Measurements from ENCODE around the gene ZNF385A. TPM values are rescaled to one million over a fixed set of nuclear protein-coding genes. Genes with fewer than 3 reads are reported as not detected.

The ZNF385A gene
- total RNA-seq, 1 experiment from 2014 or later: 0.24 TPM

- DNase-seq (ENCODE audit: low read depth): no peak
These were observed 9.2 kb upstream of the ZNF385A start for GRCh38 chr12:54393743-54394142.

DNA sequence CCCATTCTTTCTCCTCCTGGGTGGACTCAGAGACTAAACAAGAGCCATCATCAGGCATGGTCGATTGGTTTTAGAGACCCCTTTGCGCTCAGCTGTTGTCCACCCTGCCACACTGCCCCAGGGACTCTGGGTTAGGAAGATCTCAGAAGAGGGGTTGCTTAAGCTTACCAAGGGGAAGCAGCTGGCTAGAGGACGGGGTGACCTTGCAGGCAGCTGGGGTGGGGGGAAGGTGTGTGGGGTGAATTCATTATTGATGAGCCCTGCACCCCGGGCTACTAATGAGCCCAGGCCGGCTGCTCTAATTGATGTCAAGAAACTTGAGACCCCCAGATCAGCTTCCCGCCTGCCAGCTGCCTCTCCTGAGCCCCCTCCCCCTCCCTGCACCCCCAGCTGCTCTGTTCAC, 8.7 kb upstream of the ZNF385A start:
- DNase-seq (ENCODE audit: low read depth): no peak

DNA sequence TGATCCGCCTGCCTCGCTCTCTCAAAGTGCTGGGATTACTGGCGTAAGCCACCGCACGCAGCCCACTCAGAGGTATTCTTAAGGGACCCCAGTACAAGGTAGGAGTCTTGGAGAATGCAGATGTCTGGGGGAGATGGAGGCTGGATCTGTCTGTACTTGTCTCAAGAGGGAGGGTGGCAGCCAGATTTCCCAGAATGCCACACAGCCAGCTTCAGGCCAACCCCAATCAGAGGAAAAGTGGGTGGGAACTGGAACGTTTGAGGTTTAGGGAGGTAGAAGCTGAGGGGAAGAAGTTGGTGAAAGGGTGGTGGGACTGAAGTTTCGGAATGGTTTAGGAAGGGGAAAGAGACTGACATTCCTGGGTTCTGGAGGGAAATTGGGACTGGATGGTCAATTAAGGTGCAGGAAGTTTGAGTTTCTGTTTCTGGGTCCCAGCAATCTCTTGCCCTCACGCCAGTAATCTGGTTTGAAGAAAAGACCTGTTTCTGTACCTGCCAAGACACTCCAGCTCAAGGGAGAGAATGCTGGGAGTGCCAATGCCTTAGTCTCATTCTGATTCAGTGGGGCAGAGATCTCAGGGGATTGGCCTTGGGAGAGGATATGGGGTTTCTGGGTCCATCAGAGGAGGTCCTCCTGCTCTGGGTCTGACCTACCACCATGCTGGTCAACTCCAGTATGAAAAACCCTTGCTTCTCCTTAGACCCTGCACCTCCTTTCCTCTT, 8.1 kb upstream of the ZNF385A start:
- no peak for DNase-seq (ENCODE audit: low read depth)

GRCh38 chr12:54390668-54391551, 6.4 kb upstream of the ZNF385A start:
- DNase-seq (ENCODE audit: low read depth): no peak

DNA sequence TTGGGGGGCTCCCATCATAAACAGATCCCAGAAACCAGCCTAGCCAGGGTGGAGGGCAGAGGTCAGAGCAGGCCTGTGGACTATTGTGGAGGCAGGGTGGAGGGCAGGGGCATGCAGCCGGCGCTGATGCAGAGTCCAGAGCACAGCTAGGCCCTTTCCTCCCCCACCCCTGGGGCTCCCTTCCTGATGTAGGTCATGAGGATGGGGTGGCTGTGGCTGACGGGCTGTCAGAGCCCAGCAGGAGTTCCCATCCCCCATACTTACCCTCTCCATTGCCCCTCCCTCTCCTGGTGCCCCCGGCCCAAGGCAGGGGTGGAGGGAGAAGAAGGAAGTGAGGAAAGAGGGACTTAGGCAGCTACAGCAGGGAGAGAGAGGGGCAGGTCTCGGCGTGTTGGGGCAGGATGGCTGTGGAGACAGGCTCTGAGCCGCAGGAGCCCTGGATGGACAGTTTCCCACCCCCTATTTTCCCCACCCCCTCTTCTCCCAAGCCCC, 5.7 kb upstream of the ZNF385A start:
- DNase-seq (ENCODE audit: low read depth): no peak

DNA sequence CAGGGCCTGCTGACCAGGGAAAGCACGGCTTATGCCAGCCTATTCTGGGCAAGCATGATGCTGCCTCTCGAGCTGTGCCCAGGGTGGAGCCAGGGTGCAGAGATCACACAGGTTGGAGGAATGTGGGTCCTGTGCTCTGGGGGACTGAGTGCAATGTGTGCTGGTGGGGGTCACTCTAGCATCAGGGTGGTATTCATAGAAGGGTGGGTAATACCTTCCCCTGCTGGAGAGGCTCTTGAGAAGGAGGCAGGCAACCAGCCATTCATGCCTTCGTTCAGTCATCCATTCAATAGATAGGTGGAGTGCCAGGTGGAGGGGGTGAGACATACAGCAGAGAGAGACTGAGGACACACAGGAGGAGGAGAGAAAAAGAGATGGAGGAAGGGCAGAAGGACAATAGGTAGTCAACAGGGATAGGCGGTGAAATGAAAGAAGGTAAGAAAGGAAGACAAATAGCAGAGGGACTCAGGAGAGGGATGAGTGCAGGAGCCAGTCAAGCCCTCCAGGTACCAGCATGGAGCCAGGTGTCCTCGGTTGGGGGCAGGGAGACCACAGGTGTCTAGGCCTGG, 5.2 kb upstream of the ZNF385A start:
- no peak for DNase-seq (ENCODE audit: low read depth)

- no peak for DNase-seq (ENCODE audit: low read depth)
These were observed 4.6 kb upstream of the ZNF385A start for GRCh38 chr12:54389134-54389508.

DNA sequence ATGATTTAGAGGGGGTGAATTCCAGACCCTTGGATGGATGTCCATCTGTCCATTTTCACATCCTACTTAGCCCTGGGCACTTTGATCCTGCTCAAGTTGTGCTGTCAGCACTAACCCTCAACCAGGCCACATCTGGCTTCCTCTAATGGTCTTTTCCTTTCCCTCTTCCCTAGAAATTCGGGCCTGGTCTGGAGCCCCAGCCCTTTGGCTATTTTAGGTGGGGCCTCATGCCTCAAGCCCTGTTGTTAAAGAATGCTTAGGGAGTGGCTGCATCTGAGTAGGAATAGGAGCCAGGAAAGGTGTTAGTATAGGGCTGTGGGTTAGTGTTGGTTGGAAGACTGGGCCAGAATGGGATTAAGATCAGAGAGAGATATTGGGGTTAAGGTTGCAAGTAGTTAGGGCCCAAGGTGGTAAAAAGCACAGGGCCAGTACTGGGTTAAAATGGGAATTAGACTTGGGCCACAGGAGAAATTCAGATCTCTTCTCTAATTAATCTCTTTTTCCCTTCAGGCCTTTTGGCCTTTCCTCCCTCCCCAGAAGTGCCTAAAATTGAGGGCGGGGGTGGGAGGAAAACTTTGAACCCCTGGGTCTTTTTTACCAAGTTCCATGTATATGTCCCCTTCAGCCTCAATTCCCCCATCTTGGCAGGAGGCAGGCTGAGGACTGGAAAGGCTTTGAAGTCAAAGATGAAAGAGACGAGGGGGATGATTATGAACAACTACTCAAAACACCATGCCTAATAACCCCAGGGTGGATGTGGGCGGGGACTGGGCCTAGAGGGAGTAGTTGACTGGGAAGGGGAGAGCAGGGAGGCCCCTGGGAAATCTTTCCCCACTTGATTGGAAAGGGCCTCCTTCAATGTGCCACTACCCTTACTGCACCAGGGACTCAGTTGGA, 4.0 kb upstream of the ZNF385A start:
- DNase-seq (ENCODE audit: low read depth): no peak

- DNase-seq (ENCODE audit: low read depth): no peak
These were observed 2.6 kb upstream of the ZNF385A start for GRCh38 chr12:54387114-54387467.

DNA sequence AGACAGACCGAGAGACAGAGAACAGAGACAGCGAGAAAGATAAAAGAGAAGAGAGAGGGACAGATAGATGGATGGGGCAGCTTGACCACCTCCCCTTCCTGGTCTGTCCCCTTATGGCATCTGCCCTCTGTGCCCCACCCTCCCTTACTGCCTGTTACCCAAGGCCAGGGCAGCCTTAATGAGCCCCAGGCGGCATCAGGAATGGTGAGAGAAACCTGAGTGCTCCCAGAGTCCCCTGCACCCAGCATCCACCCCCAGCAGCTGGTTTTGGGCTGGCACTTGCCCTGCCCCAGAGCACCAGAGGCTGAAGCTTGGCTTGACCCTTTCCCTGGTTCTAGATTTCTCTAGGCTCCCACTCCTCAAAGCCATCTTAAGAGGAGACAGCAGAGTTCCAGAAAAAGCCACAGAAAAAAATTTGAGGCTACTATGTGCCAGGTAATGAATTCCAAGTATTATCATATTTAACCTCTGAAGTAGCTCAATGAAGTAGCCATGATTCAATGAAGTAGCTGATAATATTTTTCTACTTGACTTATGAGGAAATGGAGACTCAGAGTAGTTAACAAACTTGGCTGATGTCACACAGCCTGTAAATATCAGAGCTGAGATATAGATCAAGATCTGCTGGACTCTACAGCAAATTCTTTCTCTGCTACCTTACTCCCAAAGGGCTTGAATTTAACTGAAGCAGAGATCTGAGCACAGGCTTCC, 2.0 kb upstream of the ZNF385A start:
- DNase-seq (ENCODE audit: low read depth): no peak

- no peak for DNase-seq (ENCODE audit: low read depth)
These were observed 850 bp upstream of the ZNF385A start for GRCh38 chr12:54385251-54385914.

DNA sequence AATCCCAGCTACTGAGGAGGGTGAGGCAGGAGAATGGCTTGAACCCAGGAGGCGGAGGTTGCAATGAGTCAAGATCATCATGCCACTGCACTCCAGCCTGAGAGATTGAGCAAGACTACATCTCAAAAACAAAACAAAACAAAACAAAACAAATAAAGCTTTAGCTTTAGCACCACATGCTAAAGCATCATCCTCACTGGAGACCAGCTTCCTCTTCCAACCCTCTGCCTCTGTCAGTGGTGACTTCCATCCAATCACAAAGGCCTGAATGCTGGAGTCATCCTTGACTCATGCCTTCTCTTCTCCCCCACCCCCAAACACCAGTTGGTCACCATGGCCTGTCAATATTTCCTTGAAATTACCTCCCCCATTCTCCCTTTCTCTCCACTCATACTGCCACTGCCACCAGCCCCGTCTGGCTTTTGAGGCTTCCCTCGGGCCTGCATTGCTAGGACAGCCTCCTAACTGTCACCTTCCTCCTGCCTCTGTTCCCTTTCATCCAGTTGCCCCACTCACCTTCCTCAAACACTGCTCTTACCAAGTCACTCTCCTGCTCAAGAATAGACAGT, 1.4 kb downstream of the ZNF385A start:
- peak; percentile 88 for DNase-seq (ENCODE audit: low read depth)

GRCh38 chr12:54381136-54381535, 3.4 kb downstream of the ZNF385A start:
- DNase-seq (ENCODE audit: low read depth): no peak

DNA sequence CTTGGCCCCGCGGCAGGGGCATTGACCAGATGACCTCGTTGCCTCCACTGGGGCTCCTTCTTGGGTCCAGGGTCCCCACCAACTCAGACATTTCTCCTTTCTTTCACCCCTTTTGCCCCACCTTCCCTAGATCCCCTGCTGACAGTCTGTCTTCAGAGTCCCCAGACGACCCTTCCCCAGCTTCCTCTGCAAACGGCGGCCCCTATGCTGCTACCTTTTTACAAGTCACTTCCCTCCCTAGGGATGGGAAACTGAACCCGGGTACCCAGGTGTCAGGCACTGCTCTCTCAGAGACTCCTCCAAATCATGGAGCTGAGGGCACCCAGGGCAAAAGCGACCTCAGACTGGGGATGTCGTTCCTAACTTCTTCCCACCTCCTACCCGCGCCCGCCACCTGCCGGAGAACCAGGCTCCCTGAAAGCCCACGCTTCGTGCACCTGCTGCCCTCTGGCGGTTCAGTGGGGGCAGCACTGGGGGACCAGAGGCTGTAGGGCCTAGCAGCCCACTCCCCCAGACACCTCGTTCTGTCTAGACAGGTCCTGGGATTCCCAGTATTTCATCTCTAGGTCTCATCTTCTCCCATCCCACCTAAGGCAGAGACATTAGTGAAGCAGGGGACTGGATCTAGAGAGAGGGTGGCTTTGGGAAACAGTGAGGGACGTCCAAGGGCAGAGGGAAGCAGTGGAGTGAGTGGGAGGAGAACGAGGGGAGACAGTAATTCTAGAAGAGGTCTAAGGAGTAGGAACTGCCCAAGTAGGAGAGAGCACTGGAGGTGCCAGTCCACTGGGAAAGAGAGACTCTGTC, 4.9 kb downstream of the ZNF385A start:
- peak; percentile 80 for DNase-seq (ENCODE audit: low read depth)

DNA sequence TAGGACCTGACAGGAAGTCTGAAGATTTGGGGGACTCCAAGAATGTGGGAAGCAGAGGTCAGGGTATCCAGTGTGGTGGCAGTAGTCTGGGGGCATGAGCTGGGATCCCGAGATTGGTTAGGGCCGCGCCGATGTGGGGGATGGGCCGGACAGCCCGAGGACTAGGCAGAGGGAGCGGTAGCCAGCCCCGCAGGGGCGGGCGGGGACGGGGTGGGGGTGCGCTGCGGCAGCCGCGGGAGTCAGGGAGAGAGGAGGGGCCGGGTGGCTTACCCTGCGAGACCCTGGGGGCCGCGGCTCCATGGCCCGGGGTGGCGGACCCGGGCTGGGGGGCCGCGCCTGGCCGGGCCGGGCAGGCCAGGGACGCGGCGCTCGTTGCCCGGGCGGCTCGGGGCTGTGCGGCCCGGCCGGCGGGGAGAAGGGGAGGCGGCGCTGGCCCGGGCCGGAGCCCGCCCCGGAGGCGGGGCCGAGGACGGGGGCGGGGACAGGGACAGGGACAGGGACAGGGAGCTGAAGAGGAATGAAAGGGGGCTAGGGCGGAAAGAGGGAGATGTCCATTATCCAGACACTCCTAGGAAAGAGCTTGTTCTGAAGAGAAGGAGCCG, 5.6 kb downstream of the ZNF385A start:
- DNase-seq (ENCODE audit: low read depth): peak; percentile 57

- DNase-seq (ENCODE audit: low read depth): no peak
These were observed 6.6 kb downstream of the ZNF385A start for GRCh38 chr12:54377797-54378515.

- no peak for DNase-seq (ENCODE audit: low read depth)
These were observed 7.5 kb downstream of the ZNF385A start for GRCh38 chr12:54377007-54377406.

- DNase-seq (ENCODE audit: low read depth): no peak
These were observed 7.9 kb downstream of the ZNF385A start for GRCh38 chr12:54376596-54376995.
